ENCODE measurements around the gene S100A9. TPM values are rescaled to one million over a fixed set of nuclear protein-coding genes. Genes with fewer than 3 reads are reported as not detected.

Gene S100A9
- total RNA-seq, 3 donors from 2014 or later = 0.38 TPM; not detected in 2

- peaks cover 14% of the 10 kb centered on the region for H3K4me1 Mint-ChIP-seq (ENCODE audit: low read depth)
- H3K27me3 Mint-ChIP-seq (ENCODE audit: low read depth) = peaks cover 4% of the 10 kb centered on the region
- H3K9me3 Mint-ChIP-seq = no peaks in the 10 kb centered on the region
- no peak overlapping the region for H3K4me3 Mint-ChIP-seq
- DNase-seq = no peak
- H3K36me3 Mint-ChIP-seq (ENCODE audit: insufficient read depth) = no peaks in the 10 kb centered on the region
- ATAC-seq = no peak
These were observed 3.9 kb downstream of the S100A9 start for GRCh38 chr1:153361480-153362109.

- Mint-ChIP-seq H3K36me3 (ENCODE audit: insufficient read depth) (no peaks in the 10 kb centered on the region), H3K4me3 (no peak overlapping the region), H3K27me3 (ENCODE audit: low read depth) (peaks cover 4% of the 10 kb centered on the region), H3K9me3 (no peaks in the 10 kb centered on the region), H3K4me1 (ENCODE audit: low read depth) (peaks cover 9% of the 10 kb centered on the region)
- no peak for DNase-seq
- ATAC-seq = no peak
These were observed 4.6 kb downstream of the S100A9 start for GRCh38 chr1:153362187-153362775.

- Mint-ChIP-seq H3K4me3 (no peak overlapping the region), H3K27me3 (ENCODE audit: low read depth) (peaks cover 4% of the 10 kb centered on the region), H3K9me3 (no peaks in the 10 kb centered on the region), H3K4me1 (ENCODE audit: low read depth) (no peaks in the 10 kb centered on the region), H3K36me3 (ENCODE audit: insufficient read depth) (no peaks in the 10 kb centered on the region)
- DNase-seq (no peak), ATAC-seq (no peak)
These were observed 6.0 kb downstream of the S100A9 start for GRCh38 chr1:153363641-153364040.

GRCh38 chr1:153364156-153364555 lies 6.5 kb downstream of the S100A9 start:
- ATAC-seq = no peak
- Mint-ChIP-seq H3K27me3 (ENCODE audit: low read depth) (peaks cover 2% of the 10 kb centered on the region), H3K36me3 (ENCODE audit: insufficient read depth) (no peaks in the 10 kb centered on the region), H3K4me3 (no peak overlapping the region), H3K4me1 (ENCODE audit: low read depth) (no peaks in the 10 kb centered on the region), H3K9me3 (no peaks in the 10 kb centered on the region)
- DNase-seq = no peak

- no peaks in the 10 kb centered on the region for H3K4me1 Mint-ChIP-seq (ENCODE audit: low read depth)
- no peak overlapping the region for H3K4me3 Mint-ChIP-seq
- no peaks in the 10 kb centered on the region for H3K9me3 Mint-ChIP-seq
- peaks cover 7% of the 10 kb centered on the region for H3K27me3 Mint-ChIP-seq (ENCODE audit: low read depth)
- DNase-seq (no peak), ATAC-seq (no peak)
- H3K36me3 Mint-ChIP-seq (ENCODE audit: insufficient read depth) = no peaks in the 10 kb centered on the region
These were observed 7.4 kb downstream of the S100A9 start for GRCh38 chr1:153364766-153365666.

- no peaks in the 10 kb centered on the region for H3K36me3 Mint-ChIP-seq (ENCODE audit: insufficient read depth)
- no peak overlapping the region for H3K4me3 Mint-ChIP-seq
- H3K9me3 Mint-ChIP-seq = no peaks in the 10 kb centered on the region
- H3K27me3 Mint-ChIP-seq (ENCODE audit: low read depth) = peaks cover 8% of the 10 kb centered on the region
- no peaks in the 10 kb centered on the region for H3K4me1 Mint-ChIP-seq (ENCODE audit: low read depth)
- no peak for DNase-seq
- ATAC-seq = no peak
These were observed 8.0 kb downstream of the S100A9 start for GRCh38 chr1:153365696-153366095.

GRCh38 chr1:153366261-153366660 lies 8.6 kb downstream of the S100A9 start:
- H3K4me3 Mint-ChIP-seq = no peak overlapping the region
- DNase-seq = no peak
- H3K36me3 Mint-ChIP-seq (ENCODE audit: insufficient read depth) = no peaks in the 10 kb centered on the region
- ATAC-seq = no peak
- peaks cover 8% of the 10 kb centered on the region for H3K27me3 Mint-ChIP-seq (ENCODE audit: low read depth)
- H3K4me1 Mint-ChIP-seq (ENCODE audit: low read depth) = no peaks in the 10 kb centered on the region
- no peaks in the 10 kb centered on the region for H3K9me3 Mint-ChIP-seq

GRCh38 chr1:153367090-153367489 lies 9.4 kb downstream of the S100A9 start:
- peaks cover 8% of the 10 kb centered on the region for H3K27me3 Mint-ChIP-seq (ENCODE audit: low read depth)
- no peak for ATAC-seq
- DNase-seq = no peak
- no peaks in the 10 kb centered on the region for H3K9me3 Mint-ChIP-seq
- no peak overlapping the region for H3K4me3 Mint-ChIP-seq
- H3K4me1 Mint-ChIP-seq (ENCODE audit: low read depth) = no peaks in the 10 kb centered on the region
- H3K36me3 Mint-ChIP-seq (ENCODE audit: insufficient read depth) = no peaks in the 10 kb centered on the region

GRCh38 chr1:153368495-153368894 lies 10.8 kb downstream of the S100A9 start:
- DNase-seq (no peak), ATAC-seq (no peak)
- H3K4me1 Mint-ChIP-seq (ENCODE audit: low read depth) = no peaks in the 10 kb centered on the region
- H3K36me3 Mint-ChIP-seq (ENCODE audit: insufficient read depth) = no peaks in the 10 kb centered on the region
- H3K27me3 Mint-ChIP-seq (ENCODE audit: low read depth) = peaks cover 10% of the 10 kb centered on the region
- H3K9me3 Mint-ChIP-seq = no peaks in the 10 kb centered on the region
- no peak overlapping the region for H3K4me3 Mint-ChIP-seq

- no peaks in the 10 kb centered on the region for H3K9me3 Mint-ChIP-seq
- H3K36me3 Mint-ChIP-seq (ENCODE audit: insufficient read depth) = no peaks in the 10 kb centered on the region
- no peak for DNase-seq
- peaks cover 11% of the 10 kb centered on the region for H3K27me3 Mint-ChIP-seq (ENCODE audit: low read depth)
- no peak overlapping the region for H3K4me3 Mint-ChIP-seq
- H3K4me1 Mint-ChIP-seq (ENCODE audit: low read depth) = no peaks in the 10 kb centered on the region
- no peak for ATAC-seq
These were observed 12.5 kb downstream of the S100A9 start for GRCh38 chr1:153370146-153370545.

GRCh38 chr1:153371231-153371630 lies 13.6 kb downstream of the S100A9 start:
- ATAC-seq (no peak), DNase-seq (no peak)
- no peaks in the 10 kb centered on the region for H3K4me1 Mint-ChIP-seq (ENCODE audit: low read depth)
- no peaks in the 10 kb centered on the region for H3K36me3 Mint-ChIP-seq (ENCODE audit: insufficient read depth)
- no peak overlapping the region for H3K4me3 Mint-ChIP-seq
- peaks cover 11% of the 10 kb centered on the region for H3K27me3 Mint-ChIP-seq (ENCODE audit: low read depth)
- H3K9me3 Mint-ChIP-seq = no peaks in the 10 kb centered on the region

GRCh38 chr1:153372571-153372970 lies 14.9 kb downstream of the S100A9 start:
- DNase-seq (no peak), ATAC-seq (no peak)
- H3K9me3 Mint-ChIP-seq = no peaks in the 10 kb centered on the region
- no peak overlapping the region for H3K4me3 Mint-ChIP-seq
- no peaks in the 10 kb centered on the region for H3K4me1 Mint-ChIP-seq (ENCODE audit: low read depth)
- peaks cover 23% of the 10 kb centered on the region for H3K27me3 Mint-ChIP-seq (ENCODE audit: low read depth)
- no peaks in the 10 kb centered on the region for H3K36me3 Mint-ChIP-seq (ENCODE audit: insufficient read depth)

- DNase-seq = no peak
- Mint-ChIP-seq H3K27me3 (ENCODE audit: low read depth) (peaks cover 34% of the 10 kb centered on the region), H3K9me3 (no peaks in the 10 kb centered on the region), H3K4me3 (no peak overlapping the region), H3K36me3 (ENCODE audit: insufficient read depth) (no peaks in the 10 kb centered on the region), H3K4me1 (ENCODE audit: low read depth) (no peaks in the 10 kb centered on the region)
- no peak for ATAC-seq
These were observed 16.4 kb downstream of the S100A9 start for GRCh38 chr1:153374071-153374470.

- H3K9me3 Mint-ChIP-seq = no peaks in the 10 kb centered on the region
- ATAC-seq (no peak), DNase-seq (no peak)
- no peaks in the 10 kb centered on the region for H3K4me1 Mint-ChIP-seq (ENCODE audit: low read depth)
- H3K36me3 Mint-ChIP-seq (ENCODE audit: insufficient read depth) = no peaks in the 10 kb centered on the region
- H3K27me3 Mint-ChIP-seq (ENCODE audit: low read depth) = peaks cover 36% of the 10 kb centered on the region
- no peak within 1 kb of the TSS for H3K4me3 Mint-ChIP-seq
These were observed 17.9 kb downstream of the S100A9 start, which contains the start of gene S100A12 for GRCh38 chr1:153375511-153375910. S100A12 (minus strand) TSS chr1:153375621; CDS start chr1:153374592, 1,029 bp downstream.
